Measurements from ENCODE around the gene GLIS2.

Gene GLIS2

DNA sequence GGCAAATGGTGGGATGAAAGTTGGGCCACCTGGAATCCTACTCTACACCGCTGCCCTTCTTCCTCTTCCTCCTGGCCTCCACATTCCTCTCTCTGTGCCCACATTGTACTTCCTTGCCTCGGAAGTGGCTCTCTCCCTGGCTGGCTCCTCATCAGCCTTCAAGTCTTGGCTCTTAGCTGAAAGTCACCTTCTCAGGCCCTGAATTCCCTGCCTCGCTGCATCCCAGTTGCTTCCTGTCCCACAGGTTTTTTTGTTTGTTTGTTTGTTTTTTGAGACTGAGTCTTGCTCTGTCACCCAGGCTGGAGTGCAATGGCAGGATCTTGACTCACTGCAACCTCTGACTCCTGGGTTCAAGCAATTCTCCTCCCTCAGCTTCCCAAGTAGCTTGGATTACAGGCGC, 37.8 kb downstream of the GLIS2 start:
- Histone ChIP-seq H3K4me1 (peaks cover 4% of the 10 kb centered on the region), H3K9me3 (ENCODE audit: control insufficient read depth, low read length) (no peaks in the 10 kb centered on the region), H3K9ac (no peak overlapping the region), H3K27me3 (ENCODE audit: control insufficient read depth, insufficient read depth, low read length) (no peaks in the 10 kb centered on the region), H3K36me3 (ENCODE audit: control insufficient read depth, insufficient read depth, low read length) (no peaks in the 10 kb centered on the region), H3K27ac (no peak overlapping the region), H2AFZ (no peak overlapping the region), H3K79me2 (no peaks in the 10 kb centered on the region), H3K4me2 (ENCODE audit: low read length) (no peak overlapping the region), H3K4me3 (ENCODE audit: low read depth, low read length) (no peak overlapping the region)
- TF ChIP-seq, protein P1, sequence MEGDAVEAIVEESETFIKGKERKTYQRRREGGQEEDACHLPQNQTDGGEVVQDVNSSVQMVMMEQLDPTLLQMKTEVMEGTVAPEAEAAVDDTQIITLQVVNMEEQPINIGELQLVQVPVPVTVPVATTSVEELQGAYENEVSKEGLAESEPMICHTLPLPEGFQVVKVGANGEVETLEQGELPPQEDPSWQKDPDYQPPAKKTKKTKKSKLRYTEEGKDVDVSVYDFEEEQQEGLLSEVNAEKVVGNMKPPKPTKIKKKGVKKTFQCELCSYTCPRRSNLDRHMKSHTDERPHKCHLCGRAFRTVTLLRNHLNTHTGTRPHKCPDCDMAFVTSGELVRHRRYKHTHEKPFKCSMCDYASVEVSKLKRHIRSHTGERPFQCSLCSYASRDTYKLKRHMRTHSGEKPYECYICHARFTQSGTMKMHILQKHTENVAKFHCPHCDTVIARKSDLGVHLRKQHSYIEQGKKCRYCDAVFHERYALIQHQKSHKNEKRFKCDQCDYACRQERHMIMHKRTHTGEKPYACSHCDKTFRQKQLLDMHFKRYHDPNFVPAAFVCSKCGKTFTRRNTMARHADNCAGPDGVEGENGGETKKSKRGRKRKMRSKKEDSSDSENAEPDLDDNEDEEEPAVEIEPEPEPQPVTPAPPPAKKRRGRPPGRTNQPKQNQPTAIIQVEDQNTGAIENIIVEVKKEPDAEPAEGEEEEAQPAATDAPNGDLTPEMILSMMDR (IDR thresholded peaks at IDR 0.05), result no peak

DNA sequence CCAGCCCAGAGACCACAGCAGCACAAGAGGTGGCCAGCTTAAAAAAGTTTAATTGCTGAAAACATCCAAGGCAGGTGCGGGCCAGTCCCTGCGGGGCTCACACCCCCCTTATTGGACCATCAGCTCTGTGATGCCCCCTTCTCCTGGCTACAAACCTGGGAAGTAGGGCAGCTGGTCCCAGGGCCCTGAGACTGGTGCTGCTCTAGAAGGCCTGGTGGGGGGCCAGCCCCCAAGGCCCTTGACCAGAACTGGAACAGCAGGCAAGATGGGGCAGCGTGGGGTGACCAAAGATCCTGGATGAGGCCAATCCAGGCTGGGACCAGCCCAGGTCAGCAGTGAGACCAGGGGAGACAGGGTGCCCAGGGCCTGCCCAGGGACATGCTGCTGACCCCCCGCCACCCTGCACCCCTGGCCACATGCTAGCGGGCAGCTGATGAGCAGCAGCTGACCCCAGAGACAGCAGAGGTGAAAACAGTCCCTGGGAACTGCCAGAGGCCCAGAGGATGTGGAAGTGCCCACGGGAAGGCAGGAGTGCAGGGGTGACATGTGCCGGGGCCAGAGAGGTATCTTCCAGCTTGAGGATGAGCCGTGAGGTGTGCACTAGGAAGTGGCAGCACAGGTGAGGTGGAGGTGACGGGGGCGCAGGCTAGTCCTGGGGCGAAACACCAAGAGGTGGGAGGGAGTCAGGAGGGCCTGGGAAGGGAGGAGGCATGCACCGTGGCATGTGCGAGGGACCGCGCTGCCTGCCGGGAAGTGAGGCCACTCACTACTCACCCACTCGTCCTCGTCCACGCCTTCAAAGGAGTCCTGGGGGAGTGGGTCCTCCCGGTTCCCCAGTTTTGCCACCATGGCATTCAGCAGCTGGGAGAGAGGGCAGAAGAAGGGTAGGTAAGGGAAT, 38.9 kb downstream of the GLIS2 start:
- Histone ChIP-seq H3K36me3 (ENCODE audit: control insufficient read depth, insufficient read depth, low read length) (no peaks in the 10 kb centered on the region), H3K4me2 (ENCODE audit: low read length) (no peak overlapping the region), H2AFZ (no peak overlapping the region), H3K9me3 (ENCODE audit: control insufficient read depth, low read length) (no peaks in the 10 kb centered on the region), H3K4me1 (peaks cover 4% of the 10 kb centered on the region), H3K79me2 (no peaks in the 10 kb centered on the region), H3K9ac (no peak overlapping the region), H3K27me3 (ENCODE audit: control insufficient read depth, insufficient read depth, low read length) (no peaks in the 10 kb centered on the region), H3K27ac (no peak overlapping the region), H3K4me3 (ENCODE audit: low read depth, low read length) (no peak overlapping the region)
- TF ChIP-seq, protein P1 (IDR thresholded peaks at IDR 0.05), result no peak

DNA sequence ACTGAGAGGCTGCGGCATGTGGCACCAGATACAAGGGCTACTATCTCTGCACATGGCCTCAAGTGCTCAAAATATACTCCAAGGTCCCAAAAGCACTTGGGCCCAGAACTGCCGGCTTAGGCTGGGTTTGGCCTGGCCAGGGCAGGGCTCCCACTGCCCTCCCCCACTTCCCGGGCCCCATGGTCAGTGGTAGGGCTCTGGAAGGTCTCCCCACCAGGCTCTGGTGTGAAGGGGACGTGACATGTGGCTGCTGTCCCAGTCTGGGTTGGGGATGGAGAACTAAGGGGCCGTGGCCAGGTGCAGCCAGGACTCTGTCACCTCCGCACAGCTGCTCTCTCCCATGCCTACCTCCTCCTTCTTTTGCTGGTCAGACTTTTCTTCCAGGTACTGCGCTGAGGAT, 41.0 kb downstream of the GLIS2 start:
- no peaks in the 10 kb centered on the region for H3K79me2 ChIP-seq
- H3K9me3 ChIP-seq (ENCODE audit: control insufficient read depth, low read length), result no peaks in the 10 kb centered on the region
- H3K9ac ChIP-seq, result no peak overlapping the region
- H2AFZ ChIP-seq, result no peak overlapping the region
- no peak overlapping the region for H3K4me3 ChIP-seq (ENCODE audit: low read depth, low read length)
- no peaks in the 10 kb centered on the region for H3K36me3 ChIP-seq (ENCODE audit: control insufficient read depth, insufficient read depth, low read length)
- H3K27ac ChIP-seq, result no peak overlapping the region
- TF ChIP-seq, protein P1 (IDR thresholded peaks at IDR 0.05), result no peak
- no peak overlapping the region for H3K4me2 ChIP-seq (ENCODE audit: low read length)
- no peaks in the 10 kb centered on the region for H3K27me3 ChIP-seq (ENCODE audit: control insufficient read depth, insufficient read depth, low read length)
- H3K4me1 ChIP-seq, result no peaks in the 10 kb centered on the region

DNA sequence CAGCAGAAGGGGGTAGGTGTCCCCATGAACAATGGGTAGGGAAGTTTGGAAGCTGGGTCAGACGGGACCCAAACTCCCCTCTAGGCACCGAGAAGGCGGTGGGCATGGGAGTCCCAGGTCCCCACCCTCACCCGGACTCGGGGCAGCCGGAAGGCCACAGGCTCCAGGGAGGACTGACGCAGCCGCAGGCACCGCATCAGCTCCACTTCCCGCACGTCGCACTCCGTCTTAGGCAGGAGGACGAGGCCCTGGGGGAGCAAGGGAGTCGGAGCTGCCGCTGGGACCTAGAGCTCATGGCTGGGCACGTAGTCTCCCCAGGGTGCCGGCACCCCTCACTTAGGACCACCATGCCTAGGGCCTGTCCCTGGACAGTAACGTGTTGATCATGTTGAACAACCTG, 42.4 kb downstream of the GLIS2 start:
- H3K4me3 ChIP-seq (ENCODE audit: low read depth, low read length), result no peak overlapping the region
- no peaks in the 10 kb centered on the region for H3K79me2 ChIP-seq
- H3K27me3 ChIP-seq (ENCODE audit: control insufficient read depth, insufficient read depth, low read length), result no peaks in the 10 kb centered on the region
- no peaks in the 10 kb centered on the region for H3K36me3 ChIP-seq (ENCODE audit: control insufficient read depth, insufficient read depth, low read length)
- no peak overlapping the region for H2AFZ ChIP-seq
- no peak overlapping the region for H3K4me2 ChIP-seq (ENCODE audit: low read length)
- no peak overlapping the region for H3K9ac ChIP-seq
- no peaks in the 10 kb centered on the region for H3K9me3 ChIP-seq (ENCODE audit: control insufficient read depth, low read length)
- H3K4me1 ChIP-seq, result no peaks in the 10 kb centered on the region
- no peak overlapping the region for H3K27ac ChIP-seq
- TF ChIP-seq, protein P1 (IDR thresholded peaks at IDR 0.05), result no peak
